CD4-positive, alpha-beta T cell (primary cell): ENCODE data around the gene KRIT1. TPM values are rescaled to one million over a fixed set of nuclear protein-coding genes. Genes with fewer than 3 reads are reported as not detected.

ENCODE experiments used
- ATAC-seq: fragments of 200-7000 bp; cut with Tn5 transposase; one replicate; pipeline ENCODE4 v1.10.0; 2022; ENCODE audit warnings: mild to moderate bottlenecking; ENCODE audit not compliant: poor library complexity
- CTCF ChIA-PET: fragments of 350-600 bp; sonication (Branson Sonifier 250); formaldehyde crosslinking; loops from one replicate; lab custom pipeline; 2021; ENCODE audit warnings: antibody characterized with exemption, inconsistent platforms; lab: Charles Lee
- POLR2A ChIA-PET: fragments of 350-600 bp; sonication (Branson Sonifier 250); formaldehyde crosslinking; loops from one replicate; lab custom pipeline; 2021; ENCODE audit warnings: antibody characterized with exemption, inconsistent platforms; lab: Charles Lee
- DNase-seq, 14 experiments: peaks; one replicate each; pipeline ENCODE4 v3.0.0-alpha.2; 2013 to 2020; ENCODE audit warnings: mixed read lengths in 2 of 14
- H3K27ac ChIP-seq, 2 donors: one replicate each; pipeline versions ENCODE4 v1.5.1 to v1.7.0; 2013; ENCODE audit warnings: low read length in 2 of 2, low read depth in 1 of 2, mild to moderate bottlenecking in 1 of 2
- H3K27me3 ChIP-seq, 2 experiments: 1 replicate in 1 of 2; 2 replicates in 1 of 2; pipeline versions ENCODE4 v1.6.1 to v1.7.0; 2013; ENCODE audit warnings: low read length in 2 of 2, control low read depth in 1 of 2, mild to moderate bottlenecking in 1 of 2, moderate library complexity in 1 of 2; ENCODE audit not compliant: insufficient read depth in 2 of 2, control insufficient read depth in 1 of 2
- H3K36me3 ChIP-seq: one replicate; pipeline ENCODE4 v1.6.1; 2013; ENCODE audit warnings: low read length, control low read depth; ENCODE audit not compliant: insufficient read depth
- H3K4me1 ChIP-seq: one replicate; pipeline ENCODE4 v1.6.1; 2013; ENCODE audit warnings: low read length, control low read depth; ENCODE audit not compliant: insufficient read depth
- H3K4me3 ChIP-seq: one replicate; pipeline ENCODE4 v1.5.1; 2013; ENCODE audit warnings: mild to moderate bottlenecking, low read length, moderate library complexity
- H3K9me3 ChIP-seq, 2 experiments: 1 replicate in 1 of 2; 2 replicates in 1 of 2; pipeline versions ENCODE4 v1.6.1 to v1.7.0; 2013; ENCODE audit warnings: low read length in 2 of 2, mild to moderate bottlenecking in 2 of 2, control low read depth in 1 of 2, moderate library complexity in 1 of 2; ENCODE audit not compliant: control insufficient read depth in 1 of 2, insufficient read depth in 1 of 2
- H3K27ac Mint-ChIP-seq: one replicate; pipeline ENCODE4 v1.8.0; 2020; ENCODE audit warnings: mixed read lengths
- H3K27me3 Mint-ChIP-seq: one replicate; pipeline ENCODE4 v1.8.0; 2021; ENCODE audit warnings: mixed read lengths
- H3K36me3 Mint-ChIP-seq: one replicate; pipeline ENCODE4 v1.8.0; 2021; ENCODE audit warnings: low read depth, mixed read lengths
- H3K4me1 Mint-ChIP-seq: one replicate; pipeline ENCODE4 v1.8.0; 2021; ENCODE audit warnings: low read depth, mixed read lengths
- H3K4me3 Mint-ChIP-seq: one replicate; pipeline ENCODE4 v1.8.0; 2020; ENCODE audit warnings: mild to moderate bottlenecking, mixed read lengths
- H3K9me3 Mint-ChIP-seq: one replicate; pipeline ENCODE4 v1.8.0; 2020; ENCODE audit warnings: mixed read lengths
- intact Hi-C, 2 experiments: fragments of 100-400 bp; cut with DNase I in 1 of 2; cut with micrococcal nuclease in 1 of 2; formaldehyde crosslinking; loops; one replicate each; pipeline versions ENCODE4 v1.15.1 to v1.9.0; 2023 to 2025; cut with DNase I, micrococcal nuclease
- total RNA-seq, 174 experiments: library from RNA in 2 of 174; stranded (reverse) in 2 of 174; gene quantifications; one replicate each; pipeline ENCODE4 v1.2.3 and lab custom pipeline; 2021 to 2026
- TF ChIP-seq, protein P1 (sequence below): fragments of 200-600 bp; IDR thresholded peaks from one replicate; pipeline ENCODE4 v1.8.0; 2022; ENCODE audit warnings: antibody characterized with exemption, mild to moderate bottlenecking

The KRIT1 gene
- total RNA-seq, 2 experiments from 2014 or later = 28.6 to 28.7 TPM

DNA sequence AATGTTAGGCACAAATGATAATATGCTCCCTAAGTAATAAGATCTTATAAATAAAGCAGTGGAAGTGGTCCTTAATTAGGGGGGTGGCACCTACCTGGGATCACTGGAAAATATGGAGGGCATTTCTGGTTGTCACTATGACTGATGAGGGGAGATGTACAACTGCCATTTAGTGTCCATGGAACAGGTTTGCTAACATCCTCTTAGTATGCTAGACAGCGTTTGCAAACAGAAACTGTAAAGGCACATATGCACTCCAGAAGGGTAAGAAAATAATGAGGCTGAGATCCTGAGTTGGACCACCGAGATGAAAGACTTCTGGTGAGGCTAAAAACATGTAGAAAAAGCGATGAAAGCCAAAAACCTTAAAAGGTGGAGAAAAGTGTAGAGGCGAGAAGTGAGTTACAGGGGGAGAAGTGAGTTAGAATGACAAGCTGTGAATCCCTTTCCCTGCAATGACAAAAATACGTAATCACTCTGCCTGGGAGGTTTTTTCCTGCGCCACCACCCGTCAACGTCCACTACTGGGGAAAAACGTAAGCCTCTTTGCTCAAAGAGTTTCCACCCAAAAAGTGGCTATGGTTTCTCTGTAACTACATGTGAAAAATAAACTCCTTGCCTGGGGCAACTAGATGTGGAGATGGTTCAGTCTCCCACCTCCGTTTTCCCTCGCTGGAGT is 767 bp downstream of the KRIT1 start:
- Histone ChIP-seq H3K4me3 (peak overlapping the region; percentile 87), H3K36me3 (peaks cover 18% of the 10 kb centered on the region), H3K9me3 (no peaks in the 10 kb centered on the region), H3K27ac (peak overlapping the region; percentile 86 to 96), H3K4me1 (peaks cover 17% of the 10 kb centered on the region), H3K27me3 (no peaks in the 10 kb centered on the region)
- Mint-ChIP-seq H3K36me3 (peaks cover 48% of the 10 kb centered on the region), H3K4me3 (peak overlapping the region; percentile 97), H3K27me3 (no peaks in the 10 kb centered on the region), H3K27ac (peak overlapping the region; percentile 99), H3K4me1 (peaks cover 56% of the 10 kb centered on the region), H3K9me3 (no peaks in the 10 kb centered on the region)
- ChIA-PET CTCF (interaction anchor here (1.3 to 1.9 kb wide), 4 partner anchors 16 to 202 kb away, joined by 4 to 7 read pairs (median 6); partner anchors contain the start of genes CYP51A1 and GATAD1), POLR2A (interaction anchor here (0.7 to 3.4 kb wide), 12 partner anchors 10 to 1899 kb away, joined by 3 to 47 read pairs (median 7); partner anchors contain the start of genes AKAP9, CYP51A1, GATAD1 and LRRD1)
- intact Hi-C loops = loop anchor here (1.0 to 10.0 kb wide), 9 partner anchors 68 to 990 kb away; partner anchors contain the start of genes PEX1 (in 2 of the 2), RBM48 (in 2 of the 2), CDK6 (in 1 of the 2) and CYP51A1 (in 1 of the 2)
- ATAC-seq = peak; percentile 3
- TF ChIP-seq, protein P1, sequence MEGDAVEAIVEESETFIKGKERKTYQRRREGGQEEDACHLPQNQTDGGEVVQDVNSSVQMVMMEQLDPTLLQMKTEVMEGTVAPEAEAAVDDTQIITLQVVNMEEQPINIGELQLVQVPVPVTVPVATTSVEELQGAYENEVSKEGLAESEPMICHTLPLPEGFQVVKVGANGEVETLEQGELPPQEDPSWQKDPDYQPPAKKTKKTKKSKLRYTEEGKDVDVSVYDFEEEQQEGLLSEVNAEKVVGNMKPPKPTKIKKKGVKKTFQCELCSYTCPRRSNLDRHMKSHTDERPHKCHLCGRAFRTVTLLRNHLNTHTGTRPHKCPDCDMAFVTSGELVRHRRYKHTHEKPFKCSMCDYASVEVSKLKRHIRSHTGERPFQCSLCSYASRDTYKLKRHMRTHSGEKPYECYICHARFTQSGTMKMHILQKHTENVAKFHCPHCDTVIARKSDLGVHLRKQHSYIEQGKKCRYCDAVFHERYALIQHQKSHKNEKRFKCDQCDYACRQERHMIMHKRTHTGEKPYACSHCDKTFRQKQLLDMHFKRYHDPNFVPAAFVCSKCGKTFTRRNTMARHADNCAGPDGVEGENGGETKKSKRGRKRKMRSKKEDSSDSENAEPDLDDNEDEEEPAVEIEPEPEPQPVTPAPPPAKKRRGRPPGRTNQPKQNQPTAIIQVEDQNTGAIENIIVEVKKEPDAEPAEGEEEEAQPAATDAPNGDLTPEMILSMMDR = no peak
- peak in 4 of 14 experiments; percentile 2 to 67 (median 52) for DNase-seq

DNA sequence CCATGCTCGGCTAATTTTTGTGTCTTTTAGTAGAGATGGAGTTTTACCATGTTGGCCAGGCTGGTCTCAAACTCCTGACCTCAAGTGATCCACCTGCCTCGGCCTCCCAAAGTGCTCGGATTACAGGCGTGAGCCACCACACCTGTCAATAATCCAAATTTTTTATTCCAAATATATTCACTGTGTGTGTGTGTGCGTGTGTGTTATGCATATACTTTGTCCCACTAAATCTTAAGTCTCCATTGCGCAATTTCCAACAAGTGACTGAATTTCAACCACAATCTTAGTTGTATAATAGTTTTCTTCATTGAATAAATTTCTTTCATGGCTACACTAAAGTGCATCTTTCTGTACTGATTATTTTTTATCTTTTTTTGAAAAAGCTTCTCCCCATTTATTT is 2.7 kb downstream of the KRIT1 start:
- no peak overlapping the region for H3K4me3 ChIP-seq
- H3K4me3 Mint-ChIP-seq = no peak overlapping the region
- H3K27me3 ChIP-seq = no peaks in the 10 kb centered on the region
- ATAC-seq = no peak
- ChIA-PET CTCF (interaction anchor here (0.8 kb wide), 1 partner anchor 9 kb away, joined by 3 read pairs; no protein-coding TSS in a partner anchor), POLR2A (no interaction called here)
- peaks cover 50% of the 10 kb centered on the region for H3K4me1 Mint-ChIP-seq
- DNase-seq = no peak
- TF ChIP-seq, protein P1 = no peak
- no peaks in the 10 kb centered on the region for H3K9me3 ChIP-seq
- H3K9me3 Mint-ChIP-seq = no peaks in the 10 kb centered on the region
- peaks cover 68% of the 10 kb centered on the region for H3K36me3 Mint-ChIP-seq
- H3K36me3 ChIP-seq = peaks cover 35% of the 10 kb centered on the region
- no peak overlapping the region for H3K27ac Mint-ChIP-seq
- H3K27me3 Mint-ChIP-seq = no peaks in the 10 kb centered on the region
- intact Hi-C loops = loop anchor here (10.0 kb wide), 3 partner anchors 282 to 992 kb away; partner anchors contain the start of genes CDK6 (in 1 of the 2), PEX1 (in 1 of the 2), RBM48 (in 1 of the 2) and VPS50 (in 1 of the 2)
- peaks cover 17% of the 10 kb centered on the region for H3K4me1 ChIP-seq
- no peak overlapping the region for H3K27ac ChIP-seq

GRCh38 chr7:92230547-92230946 is 15.2 kb downstream of the KRIT1 start:
- intact Hi-C loops = no loop called here
- H3K27me3 Mint-ChIP-seq = no peaks in the 10 kb centered on the region
- H3K9me3 Mint-ChIP-seq = no peaks in the 10 kb centered on the region
- peaks cover 90% of the 10 kb centered on the region for H3K36me3 Mint-ChIP-seq
- H3K4me3 ChIP-seq = no peak overlapping the region
- TF ChIP-seq, protein P1 = no peak
- CTCF ChIA-PET = no interaction called here
- H3K27me3 ChIP-seq = no peaks in the 10 kb centered on the region
- H3K4me3 Mint-ChIP-seq = no peak overlapping the region
- H3K9me3 ChIP-seq = no peaks in the 10 kb centered on the region
- no peak overlapping the region for H3K27ac Mint-ChIP-seq
- POLR2A ChIA-PET = no interaction called here
- DNase-seq = no peak
- no peak overlapping the region for H3K27ac ChIP-seq
- H3K4me1 Mint-ChIP-seq = peaks cover 10% of the 10 kb centered on the region
- ATAC-seq = no peak
- no peaks in the 10 kb centered on the region for H3K4me1 ChIP-seq
- H3K36me3 ChIP-seq = peaks cover 67% of the 10 kb centered on the region
